ENCODE results near the gene GPS2.
A peak's percentile ranks its signal among the peaks of the same experiment; 100 is the strongest.

Gene GPS2

GRCh38 chr17:7292194-7292593 is 23.0 kb downstream of the GPS2 start:
- no peak for DNase-seq

DNA sequence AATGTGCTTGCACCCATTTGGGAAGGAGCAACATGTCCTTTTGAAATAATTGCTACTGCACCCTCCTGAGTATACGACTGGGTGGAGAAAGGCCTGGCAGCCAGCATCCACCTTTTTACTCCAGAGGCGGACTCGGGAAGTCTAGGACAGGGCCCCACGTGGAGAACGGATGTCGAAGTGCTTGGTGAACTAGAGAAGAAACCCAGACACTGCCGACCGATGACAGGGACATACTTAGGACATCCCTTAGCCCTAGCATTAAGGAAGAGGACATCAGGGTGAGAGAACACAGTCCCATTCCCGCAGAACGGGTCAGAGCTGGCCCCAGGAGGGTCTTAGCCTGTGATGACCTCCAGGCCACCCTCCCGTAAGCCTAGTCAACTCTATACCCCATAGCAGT is 24.5 kb downstream of the GPS2 start:
- DNase-seq = no peak

GRCh38 chr17:7290166-7290565 is 25.0 kb downstream of the GPS2 start:
- DNase-seq = no peak

DNA sequence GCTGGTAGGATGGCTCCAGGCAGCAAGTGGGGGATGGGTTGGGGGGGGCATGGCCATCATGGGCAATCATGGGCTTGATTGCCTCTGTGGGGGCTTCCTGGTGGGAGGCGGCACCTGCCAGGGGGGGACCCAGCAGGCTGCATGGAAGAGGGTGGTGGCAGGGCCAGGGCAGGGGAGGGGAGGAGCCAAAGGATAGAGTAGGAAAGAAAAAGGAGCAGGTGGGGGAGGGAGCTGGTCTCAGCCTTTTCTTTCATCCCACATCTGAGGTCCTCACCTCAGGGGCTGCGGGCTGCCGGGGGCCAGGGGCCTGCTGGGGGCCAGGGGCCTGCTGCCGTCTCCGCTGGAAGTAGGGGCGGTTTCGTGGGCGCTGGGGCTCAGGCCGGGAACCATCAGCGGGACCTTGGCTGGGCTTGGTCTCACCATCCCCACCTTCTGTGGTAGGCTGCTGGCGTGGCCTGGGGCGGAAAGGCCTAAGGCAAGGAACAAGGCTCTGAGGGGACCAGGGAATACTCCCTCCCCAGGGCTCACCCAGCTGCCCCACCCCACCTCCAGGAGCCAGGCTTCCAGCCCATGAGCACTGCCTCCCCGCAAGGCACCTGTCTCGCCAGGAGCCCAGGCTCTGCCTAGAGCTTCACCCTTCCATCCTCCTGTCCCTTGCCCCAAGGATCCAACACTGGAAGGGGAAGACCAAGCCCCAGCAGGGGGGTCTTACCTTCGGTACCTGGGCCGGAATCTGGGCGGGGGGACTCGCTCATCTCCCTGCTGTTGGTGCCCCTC is 25.7 kb downstream of the GPS2 start:
- no peak for DNase-seq

DNA sequence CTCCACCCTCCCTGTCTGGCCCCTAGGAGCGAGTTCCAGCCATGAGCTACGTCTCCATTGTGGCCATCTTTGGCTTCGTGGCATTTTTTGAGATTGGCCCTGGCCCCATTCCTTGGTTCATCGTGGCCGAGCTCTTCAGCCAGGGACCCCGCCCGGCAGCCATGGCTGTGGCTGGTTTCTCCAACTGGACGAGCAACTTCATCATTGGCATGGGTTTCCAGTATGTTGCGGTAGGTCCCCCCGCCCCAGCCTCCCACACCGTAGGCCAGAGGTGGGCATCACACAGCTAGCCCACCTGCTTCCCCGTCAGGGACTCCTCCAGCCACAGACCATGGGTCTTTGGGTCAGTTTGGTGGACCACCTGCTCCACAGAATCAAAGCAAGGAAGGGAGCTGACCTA is 29.5 kb downstream of the GPS2 start:
- no peak for DNase-seq

GRCh38 chr17:7284911-7285310 is 30.2 kb downstream of the GPS2 start:
- no peak for DNase-seq

- no peak for DNase-seq
These were observed 31.5 kb downstream of the GPS2 start for GRCh38 chr17:7283471-7284216.

DNA sequence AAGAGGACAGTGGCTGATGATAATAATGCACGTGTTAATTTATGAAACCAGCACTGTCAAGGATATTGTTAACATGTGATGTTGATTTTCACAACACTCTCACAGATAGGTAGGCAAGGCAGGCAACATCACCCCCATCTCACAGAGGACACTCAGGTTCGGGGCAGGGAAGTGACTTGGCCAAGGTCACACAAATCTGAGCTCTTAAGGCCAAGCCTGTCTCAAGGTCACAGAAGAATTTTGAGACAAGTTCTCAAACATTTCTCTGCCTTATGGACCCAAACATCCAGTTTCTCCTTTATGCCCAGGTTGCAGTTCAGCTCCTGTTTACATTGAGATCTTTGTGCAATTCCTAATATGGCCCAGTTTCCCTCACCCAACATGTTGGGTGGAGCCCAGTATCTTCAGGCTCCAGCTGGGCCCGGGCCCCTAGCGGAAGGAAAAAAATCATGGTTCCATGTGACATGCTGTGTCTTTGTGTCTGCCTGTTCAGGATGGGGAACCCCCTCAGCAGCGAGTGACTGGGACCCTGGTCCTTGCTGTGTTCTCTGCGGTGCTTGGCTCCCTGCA is 32.3 kb downstream of the GPS2 start:
- no peak for DNase-seq

GRCh38 chr17:7281953-7282751 is 33.0 kb downstream of the GPS2 start:
- DNase-seq = no peak

- peak; percentile 98 for DNase-seq
These were observed 33.8 kb downstream of the GPS2 start, which contains the start of gene SLC2A4 for GRCh38 chr17:7281074-7281952. Gene SLC2A4 (plus strand): TSS chr17:7281718. CDS start chr17:7281935, 217 bp downstream.

- DNase-seq = peak; percentile 83
These were observed 34.6 kb downstream of the GPS2 start for GRCh38 chr17:7280519-7281073.

- DNase-seq = no peak
These were observed 35.7 kb downstream of the GPS2 start for GRCh38 chr17:7279448-7279847.

GRCh38 chr17:7266784-7267183 is 48.4 kb downstream of the GPS2 start:
- no peak for DNase-seq

DNA sequence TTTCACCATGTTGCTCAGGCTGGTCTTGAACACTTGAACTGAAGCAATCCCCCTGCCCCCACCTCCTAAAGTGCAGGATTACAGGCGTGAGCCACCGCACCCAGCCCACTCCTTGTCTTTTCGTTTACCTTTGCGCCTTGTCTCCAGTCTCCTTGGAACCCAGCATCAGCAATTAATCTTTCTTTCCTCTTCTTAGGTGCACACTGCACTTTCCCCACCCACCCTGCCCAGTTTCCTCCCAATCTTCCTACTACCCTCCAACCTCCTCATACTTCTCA is 51.4 kb downstream of the GPS2 start:
- DNase-seq = no peak

- no peak for DNase-seq
These were observed 52.0 kb downstream of the GPS2 start for GRCh38 chr17:7262935-7263800.

All from NCI-H2171 (cell line).